Measurements from ENCODE around the gene IQSEC3.

IQSEC3 gene

GRCh38 chr12:172732-173161 lies 106.2 kb downstream of the IQSEC3 start:
- Histone ChIP-seq H3K27ac (ENCODE audit: low read length) (no peak overlapping the region), H3K36me3 (ENCODE audit: insufficient read depth, low read length) (no peaks in the 10 kb centered on the region), H3K4me1 (ENCODE audit: insufficient read depth, low read length) (no peaks in the 10 kb centered on the region), H3K9me3 (ENCODE audit: insufficient read depth, low read length, severe bottlenecking) (no peaks in the 10 kb centered on the region), H4K20me1 (ENCODE audit: insufficient read depth, low read length) (peaks cover 6% of the 10 kb centered on the region; the same call in 1 of the 2 replicates), H3K27me3 (ENCODE audit: insufficient read depth, low read length, poor library complexity) (peaks cover 4% of the 10 kb centered on the region), H3K79me2 (ENCODE audit: insufficient read depth, low read length) (no peaks in the 10 kb centered on the region), H3K4me3 (ENCODE audit: low read depth in 1 of 2, low read length in 2 of 2) (no peak overlapping the region), H2AFZ (ENCODE audit: low read depth, low read length) (no peak overlapping the region), H3K9ac (ENCODE audit: low read depth, low read length) (no peak overlapping the region), H3K4me2 (ENCODE audit: insufficient read depth, low read length) (no peak overlapping the region)
- DNase-seq (no peak), ATAC-seq (ENCODE audit: insufficient read depth, low read depth) (no peak)
- TF ChIP-seq CTCF (IDR thresholded peaks at IDR 0.05; ENCODE audit: borderline replicate concordance, extremely low read depth, low read length, poor library complexity, severe bottlenecking) (no peak), EZH2 (IDR thresholded peaks at IDR 0.05; ENCODE audit: borderline replicate concordance, low read depth, low read length, severe bottlenecking) (no peak)

GRCh38 chr12:174124-174523 lies 107.6 kb downstream of the IQSEC3 start:
- H3K4me3 ChIP-seq (ENCODE audit: low read depth in 1 of 2, low read length in 2 of 2): no peak overlapping the region
- H3K9me3 ChIP-seq (ENCODE audit: insufficient read depth, low read length, severe bottlenecking): no peaks in the 10 kb centered on the region
- H3K4me2 ChIP-seq (ENCODE audit: insufficient read depth, low read length): no peak overlapping the region
- no peaks in the 10 kb centered on the region for H3K36me3 ChIP-seq (ENCODE audit: insufficient read depth, low read length)
- no peak overlapping the region for H3K27ac ChIP-seq (ENCODE audit: low read length)
- H3K9ac ChIP-seq (ENCODE audit: low read depth, low read length): no peak overlapping the region
- ATAC-seq (ENCODE audit: insufficient read depth, low read depth): no peak
- TF ChIP-seq CTCF (IDR thresholded peaks at IDR 0.05; ENCODE audit: borderline replicate concordance, extremely low read depth, low read length, poor library complexity, severe bottlenecking) (no peak), EZH2 (IDR thresholded peaks at IDR 0.05; ENCODE audit: borderline replicate concordance, low read depth, low read length, severe bottlenecking) (no peak)
- H4K20me1 ChIP-seq (ENCODE audit: insufficient read depth, low read length): no peaks in the 10 kb centered on the region
- DNase-seq: no peak
- no peak overlapping the region for H2AFZ ChIP-seq (ENCODE audit: low read depth, low read length)
- H3K27me3 ChIP-seq (ENCODE audit: insufficient read depth, low read length, poor library complexity): no peaks in the 10 kb centered on the region
- no peaks in the 10 kb centered on the region for H3K79me2 ChIP-seq (ENCODE audit: insufficient read depth, low read length)
- no peaks in the 10 kb centered on the region for H3K4me1 ChIP-seq (ENCODE audit: insufficient read depth, low read length)

- Histone ChIP-seq H4K20me1 (ENCODE audit: insufficient read depth, low read length) (no peaks in the 10 kb centered on the region), H3K4me2 (ENCODE audit: insufficient read depth, low read length) (no peak overlapping the region), H3K27me3 (ENCODE audit: insufficient read depth, low read length, poor library complexity) (no peaks in the 10 kb centered on the region), H3K9me3 (ENCODE audit: insufficient read depth, low read length, severe bottlenecking) (no peaks in the 10 kb centered on the region), H3K79me2 (ENCODE audit: insufficient read depth, low read length) (no peaks in the 10 kb centered on the region), H2AFZ (ENCODE audit: low read depth, low read length) (no peak overlapping the region), H3K9ac (ENCODE audit: low read depth, low read length) (no peak overlapping the region), H3K4me1 (ENCODE audit: insufficient read depth, low read length) (no peaks in the 10 kb centered on the region), H3K36me3 (ENCODE audit: insufficient read depth, low read length) (no peaks in the 10 kb centered on the region), H3K27ac (ENCODE audit: low read length) (no peak overlapping the region), H3K4me3 (ENCODE audit: low read depth in 1 of 2, low read length in 2 of 2) (no peak overlapping the region)
- no peak for DNase-seq
- TF ChIP-seq EZH2 (IDR thresholded peaks at IDR 0.05; ENCODE audit: borderline replicate concordance, low read depth, low read length, severe bottlenecking) (no peak), CTCF (IDR thresholded peaks at IDR 0.05; ENCODE audit: borderline replicate concordance, extremely low read depth, low read length, poor library complexity, severe bottlenecking) (no peak)
- ATAC-seq (ENCODE audit: insufficient read depth, low read depth): no peak
Observed at GRCh38 chr12:174596-174995, 108.0 kb downstream of the IQSEC3 start.

GRCh38 chr12:175250-175649 lies 108.7 kb downstream of the IQSEC3 start:
- Histone ChIP-seq H3K4me1 (ENCODE audit: insufficient read depth, low read length) (no peaks in the 10 kb centered on the region), H3K9me3 (ENCODE audit: insufficient read depth, low read length, severe bottlenecking) (no peaks in the 10 kb centered on the region), H3K4me2 (ENCODE audit: insufficient read depth, low read length) (no peak overlapping the region), H3K79me2 (ENCODE audit: insufficient read depth, low read length) (no peaks in the 10 kb centered on the region), H2AFZ (ENCODE audit: low read depth, low read length) (no peak overlapping the region), H3K36me3 (ENCODE audit: insufficient read depth, low read length) (no peaks in the 10 kb centered on the region), H3K27me3 (ENCODE audit: insufficient read depth, low read length, poor library complexity) (no peaks in the 10 kb centered on the region), H4K20me1 (ENCODE audit: insufficient read depth, low read length) (no peaks in the 10 kb centered on the region), H3K27ac (ENCODE audit: low read length) (no peak overlapping the region), H3K4me3 (ENCODE audit: low read depth in 1 of 2, low read length in 2 of 2) (no peak overlapping the region), H3K9ac (ENCODE audit: low read depth, low read length) (no peak overlapping the region)
- no peak for TF ChIP-seq CTCF (IDR thresholded peaks at IDR 0.05; ENCODE audit: borderline replicate concordance, extremely low read depth, low read length, poor library complexity, severe bottlenecking)
- no peak for TF ChIP-seq EZH2 (IDR thresholded peaks at IDR 0.05; ENCODE audit: borderline replicate concordance, low read depth, low read length, severe bottlenecking)
- ATAC-seq (ENCODE audit: insufficient read depth, low read depth) (no peak), DNase-seq (no peak)

Data from DND-41 (cell line).